ENCODE measurements around the gene MPHOSPH6. TPM values are rescaled to one million over a fixed set of nuclear protein-coding genes. Genes with fewer than 3 reads are reported as not detected.
"Not testable (repeated sequence)": the region's sequence is repeated elsewhere in the genome, so short reads cannot be mapped to it uniquely, and the experiment has no call there.

The MPHOSPH6 gene
- total RNA-seq, 1 experiment from 2014 or later: 39.9 TPM

DNA sequence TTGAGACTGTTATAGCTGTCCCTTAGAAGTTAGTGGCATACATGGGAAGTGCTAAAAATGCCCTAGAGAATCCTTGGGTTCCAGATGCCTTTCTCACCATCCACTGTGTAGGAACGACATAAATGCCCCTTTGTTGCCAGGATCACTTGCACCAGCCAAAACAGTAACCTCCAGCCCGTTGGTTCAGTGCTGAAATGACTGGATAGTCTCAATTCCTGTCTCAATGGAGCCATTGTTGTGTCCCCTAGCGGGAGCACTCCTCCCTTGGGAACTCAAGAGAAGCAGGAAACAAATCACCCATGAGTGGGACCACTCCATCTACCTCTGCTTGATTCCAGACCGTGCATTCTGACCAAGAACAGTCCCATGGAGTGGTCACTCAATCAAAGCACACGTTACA, 23.1 kb downstream of the MPHOSPH6 start:
- ChIA-PET CTCF (interaction anchor here (0.7 kb wide), 2 partner anchors 8 to 336 kb away, joined by 3 read pairs; no protein-coding TSS in a partner anchor), POLR2A (no interaction called here)
- BruUV-seq (replicated peaks): no TSS peak
- peaks cover 42% of the 10 kb centered on the region for H3K36me3 Mint-ChIP-seq (ENCODE audit: insufficient read depth, unreplicated experiment)
- no peak for DNase-seq (ENCODE audit: unreplicated experiment)
- TF ChIP-seq, protein P1, sequence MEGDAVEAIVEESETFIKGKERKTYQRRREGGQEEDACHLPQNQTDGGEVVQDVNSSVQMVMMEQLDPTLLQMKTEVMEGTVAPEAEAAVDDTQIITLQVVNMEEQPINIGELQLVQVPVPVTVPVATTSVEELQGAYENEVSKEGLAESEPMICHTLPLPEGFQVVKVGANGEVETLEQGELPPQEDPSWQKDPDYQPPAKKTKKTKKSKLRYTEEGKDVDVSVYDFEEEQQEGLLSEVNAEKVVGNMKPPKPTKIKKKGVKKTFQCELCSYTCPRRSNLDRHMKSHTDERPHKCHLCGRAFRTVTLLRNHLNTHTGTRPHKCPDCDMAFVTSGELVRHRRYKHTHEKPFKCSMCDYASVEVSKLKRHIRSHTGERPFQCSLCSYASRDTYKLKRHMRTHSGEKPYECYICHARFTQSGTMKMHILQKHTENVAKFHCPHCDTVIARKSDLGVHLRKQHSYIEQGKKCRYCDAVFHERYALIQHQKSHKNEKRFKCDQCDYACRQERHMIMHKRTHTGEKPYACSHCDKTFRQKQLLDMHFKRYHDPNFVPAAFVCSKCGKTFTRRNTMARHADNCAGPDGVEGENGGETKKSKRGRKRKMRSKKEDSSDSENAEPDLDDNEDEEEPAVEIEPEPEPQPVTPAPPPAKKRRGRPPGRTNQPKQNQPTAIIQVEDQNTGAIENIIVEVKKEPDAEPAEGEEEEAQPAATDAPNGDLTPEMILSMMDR (IDR thresholded peaks at IDR 0.05; ENCODE audit: unreplicated experiment): no peak
- no peaks in the 10 kb centered on the region for H3K27me3 Mint-ChIP-seq (ENCODE audit: insufficient read depth, unreplicated experiment)
- no peaks in the 10 kb centered on the region for H3K9me3 Mint-ChIP-seq (ENCODE audit: unreplicated experiment)
- no peak overlapping the region for H3K27ac Mint-ChIP-seq (ENCODE audit: low read depth, unreplicated experiment)
- intact Hi-C loops (cut with micrococcal nuclease): no loop called here
- no peaks in the 10 kb centered on the region for H3K4me1 Mint-ChIP-seq (ENCODE audit: insufficient read depth, unreplicated experiment)
- no peak overlapping the region for H3K4me3 Mint-ChIP-seq (ENCODE audit: unreplicated experiment)

DNA sequence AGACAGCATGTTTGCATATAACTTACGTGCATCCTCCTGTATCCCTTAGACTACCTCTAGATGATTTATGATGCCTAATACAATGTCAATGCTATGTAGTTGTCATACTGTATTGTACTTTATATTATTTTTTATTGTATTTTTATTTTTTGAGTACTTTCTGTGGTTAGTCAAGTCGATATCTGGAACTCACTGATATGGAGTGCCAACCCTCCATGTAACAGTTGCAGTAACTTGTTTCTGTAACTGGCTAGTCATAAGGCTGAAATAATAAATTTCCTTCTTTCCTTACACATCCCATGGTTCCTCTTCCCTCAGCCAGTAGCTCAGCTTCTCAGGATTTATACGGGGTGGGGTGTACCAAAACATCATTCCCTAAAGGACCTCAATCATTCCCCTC, 23.5 kb downstream of the MPHOSPH6 start:
- no TSS peak for BruUV-seq (replicated peaks)
- intact Hi-C loops (cut with micrococcal nuclease): no loop called here
- DNase-seq (ENCODE audit: unreplicated experiment): no peak
- H3K4me3 Mint-ChIP-seq (ENCODE audit: unreplicated experiment): no peak overlapping the region
- no peak overlapping the region for H3K27ac Mint-ChIP-seq (ENCODE audit: low read depth, unreplicated experiment)
- ChIA-PET CTCF (interaction anchor here (0.7 kb wide), 2 partner anchors 8 to 337 kb away, joined by 3 read pairs; no protein-coding TSS in a partner anchor), POLR2A (no interaction called here)
- H3K36me3 Mint-ChIP-seq (ENCODE audit: insufficient read depth, unreplicated experiment): peaks cover 46% of the 10 kb centered on the region
- H3K9me3 Mint-ChIP-seq (ENCODE audit: unreplicated experiment): no peaks in the 10 kb centered on the region
- no peaks in the 10 kb centered on the region for H3K27me3 Mint-ChIP-seq (ENCODE audit: insufficient read depth, unreplicated experiment)
- H3K4me1 Mint-ChIP-seq (ENCODE audit: insufficient read depth, unreplicated experiment): no peaks in the 10 kb centered on the region
- TF ChIP-seq, protein P1 (IDR thresholded peaks at IDR 0.05; ENCODE audit: unreplicated experiment): no peak

DNA sequence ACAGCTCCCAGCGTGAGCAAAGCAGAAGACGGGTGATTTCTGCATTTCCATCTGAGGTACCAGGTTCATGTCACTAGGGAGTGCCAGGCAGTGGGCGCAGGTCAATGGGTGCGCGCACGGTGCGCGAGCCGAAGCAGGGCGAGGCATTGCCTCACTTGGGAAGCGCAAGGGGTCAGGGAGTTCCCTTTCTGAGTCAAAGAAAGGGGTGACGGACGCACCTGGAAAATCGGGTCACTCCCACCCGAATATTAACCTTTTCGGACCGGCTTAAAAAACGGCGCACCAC, 30.8 kb downstream of the MPHOSPH6 start:
- H3K27ac Mint-ChIP-seq (ENCODE audit: low read depth, unreplicated experiment); POLR2A ChIA-PET; intact Hi-C loops (cut with micrococcal nuclease); H3K4me3 Mint-ChIP-seq (ENCODE audit: unreplicated experiment); H3K4me1 Mint-ChIP-seq (ENCODE audit: insufficient read depth, unreplicated experiment); H3K27me3 Mint-ChIP-seq (ENCODE audit: insufficient read depth, unreplicated experiment); DNase-seq (ENCODE audit: unreplicated experiment); BruUV-seq (replicated peaks); H3K9me3 Mint-ChIP-seq (ENCODE audit: unreplicated experiment); H3K36me3 Mint-ChIP-seq (ENCODE audit: insufficient read depth, unreplicated experiment): not testable (repeated sequence)
- CTCF ChIA-PET: interaction anchor here (1.0 kb wide), 1 partner anchor 106 kb away, joined by 3 read pairs; no protein-coding TSS in a partner anchor

DNA sequence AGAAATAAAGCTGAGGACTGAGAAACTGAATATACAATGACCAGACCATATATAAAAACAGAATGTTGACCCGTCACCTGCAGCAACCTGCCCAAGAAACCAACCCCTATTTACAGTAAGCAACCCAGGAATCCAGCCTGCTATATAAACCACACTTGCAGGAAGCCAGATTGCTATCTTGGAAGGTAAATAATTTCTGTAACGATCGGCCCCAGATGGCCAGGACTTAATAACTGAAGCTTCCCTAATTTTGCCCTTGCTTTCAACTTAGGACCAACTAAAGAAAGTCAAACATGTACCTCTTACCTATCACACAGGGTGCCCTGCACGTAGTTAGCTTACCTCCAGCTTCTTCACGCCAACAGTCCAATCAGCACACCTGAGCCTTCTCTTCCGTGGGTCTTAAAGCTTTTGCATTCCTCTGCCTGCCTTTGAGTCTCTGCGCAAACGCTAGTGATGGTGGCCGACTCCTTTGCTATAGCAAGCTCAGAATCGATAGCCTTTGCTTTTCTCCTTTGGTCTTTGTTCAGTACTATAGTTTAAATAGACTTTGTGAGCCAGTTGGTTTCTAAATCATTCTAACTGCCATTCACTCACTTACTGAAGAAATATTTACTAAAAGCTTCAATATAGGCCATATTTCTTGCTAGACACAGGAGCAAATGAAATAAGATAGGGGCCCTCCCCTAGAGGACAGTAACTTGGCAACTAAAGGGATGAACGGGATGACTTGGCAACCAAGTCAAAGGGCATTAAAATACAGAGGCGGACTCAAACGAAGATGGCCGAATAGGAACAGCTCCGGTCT, 31.3 kb downstream of the MPHOSPH6 start:
- Mint-ChIP-seq H3K27ac (ENCODE audit: low read depth, unreplicated experiment) (no peak overlapping the region), H3K4me1 (ENCODE audit: insufficient read depth, unreplicated experiment) (no peaks in the 10 kb centered on the region), H3K9me3 (ENCODE audit: unreplicated experiment) (no peaks in the 10 kb centered on the region), H3K27me3 (ENCODE audit: insufficient read depth, unreplicated experiment) (no peaks in the 10 kb centered on the region), H3K4me3 (ENCODE audit: unreplicated experiment) (no peak overlapping the region), H3K36me3 (ENCODE audit: insufficient read depth, unreplicated experiment) (peaks cover 6% of the 10 kb centered on the region)
- BruUV-seq (replicated peaks): no TSS peak
- DNase-seq (ENCODE audit: unreplicated experiment): no peak
- ChIA-PET POLR2A (no interaction called here), CTCF (interaction anchor here (1.0 kb wide), 1 partner anchor 105 kb away, joined by 3 read pairs; no protein-coding TSS in a partner anchor)
- intact Hi-C loops (cut with micrococcal nuclease): no loop called here
- TF ChIP-seq, protein P1 (IDR thresholded peaks at IDR 0.05; ENCODE audit: unreplicated experiment): no peak

Data from MCF 10A (cell line).